H1 (cell line): Measurements from ENCODE around the gene PDE3A. TPM values are rescaled to one million over a fixed set of nuclear protein-coding genes. Genes with fewer than 3 reads are reported as not detected.

Source experiments
- ATF2 ChIP-seq: IDR thresholded peaks from 2 replicates; pipeline ENCODE4 v1.6.1; 2012; ENCODE audit warnings: low read length, inconsistent platforms
- SP2 ChIP-seq: IDR thresholded peaks from 2 replicates; pipeline ENCODE4 v1.6.1; 2012; ENCODE audit warnings: mild to moderate bottlenecking, low read length, inconsistent platforms
- polyA plus RNA-seq, 7 experiments: library from polyadenylated mRNA; depleted of rRNA in 3 of 7; stranded (reverse) in 5 of 7; unstranded in 2 of 7; fragments of >200 nt in 5 of 7; fragments of 200-250 nt in 2 of 7; gene quantifications; 1 replicate in 5 of 7; 2 replicates in 1 of 7; 4 replicates in 1 of 7; pipeline versions ENCODE4 v1.2.1 to v1.2.3, GENCODE V29; 2011 to 2013; ENCODE audit warnings: missing spikeins in 2 of 7, mixed read lengths in 2 of 7
- total RNA-seq: library from RNA; stranded (reverse); fragmentation: NEBNext Ultra II Directional; extraction: Animal tissue kit (Norgen Biotek cat#: 25700); gene quantifications from 2 replicates; pipeline ENCODE4 v1.2.1, GENCODE V29; 2021

PDE3A gene
- total and polyA plus RNA-seq, 2 of the 8 experiments (the other 6 are each of a cell fraction or from before 2014, with no cell fraction given) = 1.4 to 3.4 TPM

GRCh38 chr12:20372326-20373096, 4.2 kb downstream of the PDE3A start (continued):
- no peak for TF ChIP-seq SP2
- no peak for TF ChIP-seq ATF2
